ENCODE measurements around the gene ATP11A.

Gene ATP11A

DNA sequence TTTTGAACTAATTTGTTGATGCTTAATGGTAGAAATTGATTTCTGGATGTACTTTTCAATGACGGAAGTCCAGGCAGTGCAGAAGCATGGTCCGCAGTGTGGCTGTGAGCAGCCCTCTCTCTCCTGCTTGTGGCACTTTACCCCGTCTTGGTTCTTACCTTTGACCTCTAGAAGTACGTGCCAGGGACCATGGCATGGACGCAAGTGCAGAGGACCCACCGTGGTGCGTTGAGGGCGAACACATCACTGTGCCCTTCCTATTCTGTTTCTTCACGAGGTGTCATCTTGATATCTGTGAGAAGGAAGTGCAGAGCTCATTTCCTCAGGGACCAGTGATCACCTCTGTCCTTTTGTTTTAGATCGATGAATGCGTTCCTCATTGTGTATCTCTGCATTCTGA lies 135.2 kb downstream of the ATP11A start:
- Histone ChIP-seq H2AFZ (ENCODE audit: low read depth, low read length) (no peak overlapping the region), H2AK5ac (ENCODE audit: low read length, severe bottlenecking) (no peak overlapping the region), H3K27ac (ENCODE audit: low read length, poor library complexity, severe bottlenecking) (no peak overlapping the region), H3K4me3 (ENCODE audit: insufficient read depth in 1 of 2, low read depth in 1 of 2, low read length in 2 of 2) (no peak overlapping the region), H3K4ac (ENCODE audit: low read depth in 1 of 2, low read length in 2 of 2) (no peak overlapping the region), H3K79me1 (replicated peaks; ENCODE audit: low read length, poor library complexity, severe bottlenecking) (no peaks in the 10 kb centered on the region), H2BK12ac (ENCODE audit: low read length in 2 of 2) (no peak overlapping the region), H3K14ac (ENCODE audit: low read length in 2 of 2) (no peak overlapping the region), H2BK5ac (ENCODE audit: low read depth, low read length, poor library complexity, severe bottlenecking) (no peak overlapping the region), H3K4me2 (ENCODE audit: low read length, poor library complexity, severe bottlenecking) (no peak overlapping the region), H3K9ac (ENCODE audit: low read length) (no peak overlapping the region), H3K18ac (ENCODE audit: low read depth in 1 of 2, low read length in 2 of 2) (no peak overlapping the region), H3K4me1 (ENCODE audit: control insufficient read depth, insufficient read depth, low read depth, low read length) (no peaks in the 10 kb centered on the region), H3K36me3 (ENCODE audit: control insufficient read depth in 1 of 2, insufficient read depth in 2 of 2, low read depth in 1 of 2, low read length in 2 of 2) (peaks cover 40 to 63% of the 10 kb centered on the region in 2 experiments), H3K23ac (ENCODE audit: low read length in 2 of 2) (no peak overlapping the region), H4K91ac (ENCODE audit: low read length) (no peak overlapping the region), H3K27me3 (ENCODE audit: control insufficient read depth in 1 of 2, insufficient read depth in 1 of 2, low read length in 2 of 2) (no peaks in the 10 kb centered on the region), H2BK15ac (ENCODE audit: low read depth, poor library complexity, severe bottlenecking) (no peak overlapping the region), H2BK120ac (ENCODE audit: low read depth, low read length) (no peak overlapping the region), H3K9me3 (ENCODE audit: control insufficient read depth, low read length) (no peaks in the 10 kb centered on the region), H4K8ac (ENCODE audit: low read length) (no peak overlapping the region)
- DNase-seq: no peak
- 97% methylated on average over 11 of the region's 11 CpGs for WGBS

DNA sequence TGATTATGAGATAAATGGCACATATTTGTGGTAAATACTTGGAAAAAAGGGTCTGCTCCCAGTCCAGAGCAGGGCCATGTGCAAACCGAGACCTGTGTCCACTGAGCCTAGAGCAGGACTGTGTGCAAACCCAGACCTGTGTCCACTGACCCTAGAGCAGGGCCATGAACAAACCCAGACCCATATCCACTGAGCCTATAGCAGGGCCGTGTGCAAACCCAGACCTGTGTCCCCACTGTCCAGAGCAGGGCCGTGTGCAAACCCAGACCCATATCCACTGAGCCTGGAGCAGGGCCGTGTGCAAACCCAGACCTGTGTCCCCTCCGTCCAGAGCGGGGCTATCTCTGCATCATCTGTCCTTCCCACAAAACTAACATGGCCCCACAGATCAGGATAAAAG lies 136.0 kb downstream of the ATP11A start:
- no peak overlapping the region for H2BK5ac ChIP-seq (ENCODE audit: low read depth, low read length, poor library complexity, severe bottlenecking)
- no peak overlapping the region for H4K8ac ChIP-seq (ENCODE audit: low read length)
- no peak overlapping the region for H2BK15ac ChIP-seq (ENCODE audit: low read depth, poor library complexity, severe bottlenecking)
- no peak overlapping the region for H3K18ac ChIP-seq (ENCODE audit: low read depth in 1 of 2, low read length in 2 of 2)
- 95% methylated on average over 3 of the region's 6 CpGs for WGBS
- H4K91ac ChIP-seq (ENCODE audit: low read length): no peak overlapping the region
- H3K9ac ChIP-seq (ENCODE audit: low read length): no peak overlapping the region
- no peak overlapping the region for H3K4me2 ChIP-seq (ENCODE audit: low read length, poor library complexity, severe bottlenecking)
- H3K14ac ChIP-seq (ENCODE audit: low read length in 2 of 2): no peak overlapping the region
- H3K4me3 ChIP-seq (ENCODE audit: insufficient read depth in 1 of 2, low read depth in 1 of 2, low read length in 2 of 2): no peak overlapping the region
- H3K9me3 ChIP-seq (ENCODE audit: control insufficient read depth, low read length): no peaks in the 10 kb centered on the region
- no peak overlapping the region for H2AFZ ChIP-seq (ENCODE audit: low read depth, low read length)
- H3K79me1 ChIP-seq (replicated peaks; ENCODE audit: low read length, poor library complexity, severe bottlenecking): no peaks in the 10 kb centered on the region
- peaks cover 37 to 55% of the 10 kb centered on the region in 2 experiments for H3K36me3 ChIP-seq (ENCODE audit: control insufficient read depth in 1 of 2, insufficient read depth in 2 of 2, low read depth in 1 of 2, low read length in 2 of 2)
- H3K27ac ChIP-seq (ENCODE audit: low read length, poor library complexity, severe bottlenecking): no peak overlapping the region
- no peak for DNase-seq
- no peak overlapping the region for H3K23ac ChIP-seq (ENCODE audit: low read length in 2 of 2)
- no peaks in the 10 kb centered on the region for H3K27me3 ChIP-seq (ENCODE audit: control insufficient read depth in 1 of 2, insufficient read depth in 1 of 2, low read length in 2 of 2)
- no peak overlapping the region for H2AK5ac ChIP-seq (ENCODE audit: low read length, severe bottlenecking)
- H2BK12ac ChIP-seq (ENCODE audit: low read length in 2 of 2): no peak overlapping the region
- no peak overlapping the region for H2BK120ac ChIP-seq (ENCODE audit: low read depth, low read length)
- H3K4me1 ChIP-seq (ENCODE audit: control insufficient read depth, insufficient read depth, low read depth, low read length): no peaks in the 10 kb centered on the region
- H3K4ac ChIP-seq (ENCODE audit: low read depth in 1 of 2, low read length in 2 of 2): no peak overlapping the region

DNA sequence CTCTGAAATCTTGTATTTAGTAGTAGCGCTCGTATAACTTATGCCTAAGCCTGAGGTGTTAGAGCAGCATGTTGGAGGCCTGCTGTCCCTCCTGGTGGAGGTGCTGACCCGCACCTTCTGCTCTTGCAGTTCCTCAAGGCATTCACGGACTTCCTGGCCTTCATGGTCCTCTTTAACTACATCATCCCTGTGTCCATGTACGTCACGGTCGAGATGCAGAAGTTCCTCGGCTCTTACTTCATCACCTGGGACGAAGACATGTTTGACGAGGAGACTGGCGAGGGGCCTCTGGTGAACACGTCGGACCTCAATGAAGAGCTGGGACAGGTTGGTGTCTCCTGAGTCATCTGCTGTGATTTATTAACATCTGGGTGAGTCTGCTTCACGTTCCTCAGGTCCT lies 136.7 kb downstream of the ATP11A start:
- no peak overlapping the region for H2BK120ac ChIP-seq (ENCODE audit: low read depth, low read length)
- no peak overlapping the region for H3K4ac ChIP-seq (ENCODE audit: low read depth in 1 of 2, low read length in 2 of 2)
- H3K27me3 ChIP-seq (ENCODE audit: control insufficient read depth in 1 of 2, insufficient read depth in 1 of 2, low read length in 2 of 2): no peaks in the 10 kb centered on the region
- no peak overlapping the region for H2AFZ ChIP-seq (ENCODE audit: low read depth, low read length)
- no peak overlapping the region for H3K27ac ChIP-seq (ENCODE audit: low read length, poor library complexity, severe bottlenecking)
- H3K79me1 ChIP-seq (replicated peaks; ENCODE audit: low read length, poor library complexity, severe bottlenecking): no peaks in the 10 kb centered on the region
- peaks cover 43 to 58% of the 10 kb centered on the region in 2 experiments for H3K36me3 ChIP-seq (ENCODE audit: control insufficient read depth in 1 of 2, insufficient read depth in 2 of 2, low read depth in 1 of 2, low read length in 2 of 2)
- H2AK5ac ChIP-seq (ENCODE audit: low read length, severe bottlenecking): no peak overlapping the region
- no peak overlapping the region for H2BK12ac ChIP-seq (ENCODE audit: low read length in 2 of 2)
- no peak overlapping the region for H4K8ac ChIP-seq (ENCODE audit: low read length)
- no peaks in the 10 kb centered on the region for H3K4me1 ChIP-seq (ENCODE audit: control insufficient read depth, insufficient read depth, low read depth, low read length)
- H3K9ac ChIP-seq (ENCODE audit: low read length): no peak overlapping the region
- no peak overlapping the region for H2BK5ac ChIP-seq (ENCODE audit: low read depth, low read length, poor library complexity, severe bottlenecking)
- no peaks in the 10 kb centered on the region for H3K9me3 ChIP-seq (ENCODE audit: control insufficient read depth, low read length)
- no peak overlapping the region for H3K23ac ChIP-seq (ENCODE audit: low read length in 2 of 2)
- H3K4me3 ChIP-seq (ENCODE audit: insufficient read depth in 1 of 2, low read depth in 1 of 2, low read length in 2 of 2): no peak overlapping the region
- H4K91ac ChIP-seq (ENCODE audit: low read length): no peak overlapping the region
- no peak overlapping the region for H3K14ac ChIP-seq (ENCODE audit: low read length in 2 of 2)
- no peak for DNase-seq
- no peak overlapping the region for H2BK15ac ChIP-seq (ENCODE audit: low read depth, poor library complexity, severe bottlenecking)
- H3K18ac ChIP-seq (ENCODE audit: low read depth in 1 of 2, low read length in 2 of 2): no peak overlapping the region
- no peak overlapping the region for H3K4me2 ChIP-seq (ENCODE audit: low read length, poor library complexity, severe bottlenecking)
- 95% methylated on average over 14 of the region's 14 CpGs for WGBS

DNA sequence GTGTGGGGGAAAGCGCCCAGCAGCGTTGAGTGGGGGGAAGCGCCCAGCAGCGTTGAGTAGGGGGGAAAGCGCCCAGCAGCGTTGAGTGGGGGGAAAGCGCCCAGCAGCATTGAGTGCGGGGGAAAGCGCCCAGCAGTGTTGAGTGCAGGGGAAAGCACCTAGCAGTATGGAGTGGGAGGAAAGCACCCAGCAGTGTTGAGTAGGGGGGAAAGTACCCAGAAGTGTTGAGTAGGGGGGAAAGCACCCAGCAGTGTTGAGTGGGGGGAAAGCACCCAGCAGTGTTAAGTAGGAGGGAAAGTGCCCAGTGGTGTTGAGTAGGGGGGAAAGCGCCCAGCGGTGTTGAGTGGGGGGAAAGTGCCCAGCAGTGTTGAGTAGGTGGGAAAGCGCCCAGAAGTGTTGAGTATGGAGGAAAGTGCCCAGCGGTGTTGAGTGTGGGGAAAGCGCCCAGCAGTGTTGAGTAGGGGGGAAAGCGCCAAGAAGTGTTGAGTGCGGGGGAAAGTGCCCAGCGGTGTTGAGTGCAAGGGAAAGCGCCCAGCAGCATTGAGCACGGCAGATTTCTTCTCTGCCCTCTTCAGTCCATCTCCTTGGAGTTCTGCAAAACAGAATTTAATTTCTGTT lies 138.4 kb downstream of the ATP11A start:
- no peak overlapping the region for H4K8ac ChIP-seq (ENCODE audit: low read length)
- H3K18ac ChIP-seq (ENCODE audit: low read depth in 1 of 2, low read length in 2 of 2): no peak overlapping the region
- H3K4ac ChIP-seq (ENCODE audit: low read depth in 1 of 2, low read length in 2 of 2): no peak overlapping the region
- no peaks in the 10 kb centered on the region for H3K79me1 ChIP-seq (replicated peaks; ENCODE audit: low read length, poor library complexity, severe bottlenecking)
- no peak overlapping the region for H2AK5ac ChIP-seq (ENCODE audit: low read length, severe bottlenecking)
- no peak overlapping the region for H2AFZ ChIP-seq (ENCODE audit: low read depth, low read length)
- H4K91ac ChIP-seq (ENCODE audit: low read length): no peak overlapping the region
- H3K9ac ChIP-seq (ENCODE audit: low read length): no peak overlapping the region
- no peak overlapping the region for H2BK15ac ChIP-seq (ENCODE audit: low read depth, poor library complexity, severe bottlenecking)
- H3K9me3 ChIP-seq (ENCODE audit: control insufficient read depth, low read length): no peaks in the 10 kb centered on the region
- H2BK5ac ChIP-seq (ENCODE audit: low read depth, low read length, poor library complexity, severe bottlenecking): no peak overlapping the region
- no peak for DNase-seq
- H3K4me2 ChIP-seq (ENCODE audit: low read length, poor library complexity, severe bottlenecking): no peak overlapping the region
- no peak overlapping the region for H3K4me3 ChIP-seq (ENCODE audit: insufficient read depth in 1 of 2, low read depth in 1 of 2, low read length in 2 of 2)
- peaks cover 54 to 73% of the 10 kb centered on the region in 2 experiments for H3K36me3 ChIP-seq (ENCODE audit: control insufficient read depth in 1 of 2, insufficient read depth in 2 of 2, low read depth in 1 of 2, low read length in 2 of 2)
- H3K27ac ChIP-seq (ENCODE audit: low read length, poor library complexity, severe bottlenecking): no peak overlapping the region
- H3K14ac ChIP-seq (ENCODE audit: low read length in 2 of 2): peak overlapping the region in 1 of 2 experiments; percentile 15
- no peaks in the 10 kb centered on the region for H3K4me1 ChIP-seq (ENCODE audit: control insufficient read depth, insufficient read depth, low read depth, low read length)
- no peak overlapping the region for H2BK120ac ChIP-seq (ENCODE audit: low read depth, low read length)
- H3K27me3 ChIP-seq (ENCODE audit: control insufficient read depth in 1 of 2, insufficient read depth in 1 of 2, low read length in 2 of 2): no peaks in the 10 kb centered on the region
- WGBS: 93% methylated on average over 19 of the region's 19 CpGs
- no peak overlapping the region for H3K23ac ChIP-seq (ENCODE audit: low read length in 2 of 2)
- H2BK12ac ChIP-seq (ENCODE audit: low read length in 2 of 2): no peak overlapping the region

Data from mesenchymal stem cell (in vitro differentiated cells and primary cell).